Hepatocyte (in vitro differentiated cells): ENCODE results near the gene GBE1. TPM values are rescaled to one million over a fixed set of nuclear protein-coding genes. Genes with fewer than 3 reads are reported as not detected.
"Not testable (repeated sequence)": the region's sequence is repeated elsewhere in the genome, so short reads cannot be mapped to it uniquely, and the experiment has no call there.

Experiments used
- DNase-seq: peaks from one replicate; pipeline ENCODE4 v3.0.0-alpha.2; 2016; ENCODE audit warnings: low spot score
- H2AFZ ChIP-seq: fragments of 200-600 bp; sonication (generic); 2 replicates; pipeline ENCODE4 v1.6.0; 2016; ENCODE audit warnings: antibody characterized with exemption, mild to moderate bottlenecking
- H3K27ac ChIP-seq: fragments of 200-600 bp; sonication (generic); 2 replicates; pipeline ENCODE4 v1.5.1; 2016; ENCODE audit warnings: mild to moderate bottlenecking
- H3K27me3 ChIP-seq: fragments of 200-600 bp; sonication (generic); 2 replicates; pipeline ENCODE4 v1.6.1; 2016
- H3K36me3 ChIP-seq: fragments of 200-600 bp; sonication (generic); replicated peaks from 2 replicates; pipeline ENCODE4 v1.5.1; 2016; ENCODE audit warnings: low read depth; ENCODE audit not compliant: insufficient read depth
- H3K4me1 ChIP-seq: fragments of 200-600 bp; sonication (generic); 2 replicates; pipeline ENCODE4 v1.5.1; 2016; ENCODE audit warnings: mild to moderate bottlenecking, moderate library complexity; ENCODE audit not compliant: insufficient read depth
- H3K4me2 ChIP-seq: fragments of 200-600 bp; sonication (generic); 2 replicates; pipeline ENCODE4 v1.6.0; 2016
- H3K4me3 ChIP-seq: fragments of 200-600 bp; sonication (generic); 2 replicates; pipeline ENCODE4 v1.5.1; 2016; ENCODE audit warnings: mild to moderate bottlenecking
- H3K79me2 ChIP-seq: fragments of 200-600 bp; sonication (generic); 2 replicates; pipeline ENCODE4 v1.6.0; 2017; ENCODE audit warnings: mild to moderate bottlenecking
- H3K9me2 ChIP-seq: fragments of 200-600 bp; sonication (generic); replicated peaks from 2 replicates; pipeline ENCODE4 v1.6.0; 2017; ENCODE audit warnings: mild to moderate bottlenecking; ENCODE audit not compliant: insufficient read depth
- H3K9me3 ChIP-seq: fragments of 200-600 bp; sonication (generic); 2 replicates; pipeline ENCODE4 v1.5.1; 2016; ENCODE audit warnings: low read depth, mild to moderate bottlenecking
- H4K20me1 ChIP-seq: fragments of 200-600 bp; sonication (generic); 2 replicates; pipeline ENCODE4 v1.6.0; 2016; ENCODE audit warnings: mild to moderate bottlenecking; ENCODE audit not compliant: insufficient read depth, poor library complexity, severe bottlenecking
- CTCF ChIP-seq: fragments of 200-600 bp; sonication (generic); IDR thresholded peaks from 2 replicates; pipeline ENCODE4 v1.5.1; 2016; ENCODE audit warnings: antibody characterized with exemption, mild to moderate bottlenecking; ENCODE audit not compliant: poor library complexity
- EZH2 ChIP-seq: fragments of 200-600 bp; sonication (generic); IDR thresholded peaks from 2 replicates; pipeline ENCODE4 v1.6.1; 2016; ENCODE audit warnings: antibody characterized with exemption, mild to moderate bottlenecking, borderline replicate concordance
- EZH2phosphoT487 ChIP-seq: fragments of 200-600 bp; sonication (generic); IDR thresholded peaks from one replicate; pipeline ENCODE4 v1.6.1; 2018; ENCODE audit warnings: antibody characterized with exemption, mild to moderate bottlenecking, low read depth, moderate library complexity; ENCODE audit not compliant: unreplicated experiment, severe bottlenecking
- WGBS: methylation state at CpG from one replicate; pipeline ENCODE4 v1.1.6; 2016; ENCODE audit warnings: low lambda C conversion rate; ENCODE audit errors: missing lambda C conversion rate; 5-methylcytosine and 5-hydroxymethylcytosine counted together
- polyA plus RNA-seq: library from polyadenylated mRNA; unstranded; fragments of >200 nt; fragmentation: Nextera tagmentation; extraction: Ambion mirVana; gene quantifications from 2 replicates; pipeline ENCODE4 v1.2.1, GENCODE V29; 2016
- total RNA-seq: library from RNA; depleted of rRNA; stranded (reverse); fragments of >200 nt; gene quantifications from 2 replicates; pipeline ENCODE4 v1.2.3, GENCODE V29; 2014

GBE1 gene
- total and polyA plus RNA-seq, 2 experiments from 2014 or later, result 15.6 to 25.8 TPM

- no peak for TF ChIP-seq CTCF
- no peak for TF ChIP-seq EZH2phosphoT487
- no peak for TF ChIP-seq EZH2
Measured at GRCh38 chr3:81497572-81498251, 263.7 kb downstream of the GBE1 start.

GRCh38 chr3:81496407-81497104, 264.9 kb downstream of the GBE1 start:
- peaks cover 7% of the 10 kb centered on the region for H3K4me1 ChIP-seq
- H3K27me3 ChIP-seq, result no peaks in the 10 kb centered on the region
- no peaks in the 10 kb centered on the region for H3K36me3 ChIP-seq
- no peak overlapping the region for H3K4me3 ChIP-seq
- no peaks in the 10 kb centered on the region for H4K20me1 ChIP-seq
- no peaks in the 10 kb centered on the region for H3K9me2 ChIP-seq
- H2AFZ ChIP-seq, result no peak overlapping the region
- no peak overlapping the region for H3K4me2 ChIP-seq
- H3K27ac ChIP-seq, result no peak overlapping the region
- no peak for TF ChIP-seq EZH2phosphoT487
- no peak for TF ChIP-seq EZH2
- no peak for TF ChIP-seq CTCF
- WGBS, result 28% methylated on average over 6 of the region's 6 CpGs
- H3K79me2 ChIP-seq, result no peaks in the 10 kb centered on the region
- no peaks in the 10 kb centered on the region for H3K9me3 ChIP-seq
- no peak for DNase-seq

More at GRCh38 chr3:81497572-81498251, 263.7 kb downstream of the GBE1 start:
- no peaks in the 10 kb centered on the region for H3K79me2 ChIP-seq
- H3K36me3 ChIP-seq, result no peaks in the 10 kb centered on the region
- no peak for DNase-seq
- no peaks in the 10 kb centered on the region for H3K27me3 ChIP-seq
- 85% methylated on average over 4 of the region's 4 CpGs for WGBS
- H2AFZ ChIP-seq, result no peak overlapping the region
- H3K9me2 ChIP-seq, result no peaks in the 10 kb centered on the region
- H3K4me3 ChIP-seq, result no peak overlapping the region
- H3K9me3 ChIP-seq, result no peaks in the 10 kb centered on the region
- H3K4me1 ChIP-seq, result no peaks in the 10 kb centered on the region
- H4K20me1 ChIP-seq, result no peaks in the 10 kb centered on the region
- H3K4me2 ChIP-seq, result no peak overlapping the region
- H3K27ac ChIP-seq, result no peak overlapping the region

GRCh38 chr3:81492471-81492870, 269.0 kb downstream of the GBE1 start:
- not testable (repeated sequence) for H2AFZ ChIP-seq, H3K4me1 ChIP-seq, H3K9me2 ChIP-seq, H3K36me3 ChIP-seq, H3K79me2 ChIP-seq, H3K27me3 ChIP-seq, H4K20me1 ChIP-seq, DNase-seq, H3K4me3 ChIP-seq, H3K9me3 ChIP-seq
- WGBS, result 100% methylated on average over 1 of the region's 1 CpG
- H3K4me2 ChIP-seq, result peak overlapping the region; percentile 54
- peak overlapping the region; percentile 1 for H3K27ac ChIP-seq

- no peaks in the 10 kb centered on the region for H3K9me2 ChIP-seq
- H3K27me3 ChIP-seq, result no peaks in the 10 kb centered on the region
- no peak for DNase-seq
- H3K27ac ChIP-seq, result peak overlapping the region; percentile 8
- no peaks in the 10 kb centered on the region for H4K20me1 ChIP-seq
- no peaks in the 10 kb centered on the region for H3K9me3 ChIP-seq
- peaks cover 8% of the 10 kb centered on the region for H3K4me1 ChIP-seq
- no peaks in the 10 kb centered on the region for H3K79me2 ChIP-seq
- no peaks in the 10 kb centered on the region for H3K36me3 ChIP-seq
- no peak overlapping the region for H2AFZ ChIP-seq
- TF ChIP-seq EZH2 (no peak), CTCF (no peak), EZH2phosphoT487 (no peak)
- WGBS, result 59% methylated on average over 4 of the region's 4 CpGs
- H3K4me3 ChIP-seq, result no peak overlapping the region
- H3K4me2 ChIP-seq, result peak overlapping the region; percentile 54
Measured at GRCh38 chr3:81492040-81492439, 269.4 kb downstream of the GBE1 start.
